Keratinocyte (primary cell): ENCODE data around the gene SLK. TPM values are rescaled to one million over a fixed set of nuclear protein-coding genes. Genes with fewer than 3 reads are reported as not detected.

ENCODE experiments used
- DNase-seq: peaks from one replicate; pipeline ENCODE4 v3.0.0-alpha.2; 2011; ENCODE audit warnings: low read depth, missing footprints, low spot score
- FAIRE-seq: peaks from 2 replicates; lab custom pipeline; 2011; peaks lifted over from hg19 to GRCh38; lab: Jason Lieb, UNC
- H2AFZ ChIP-seq: 2 replicates; pipeline ENCODE4 v1.6.0; 2012; ENCODE audit warnings: low read length, control low read depth, inconsistent platforms; ENCODE audit not compliant: control insufficient read depth
- H3K27ac ChIP-seq: 2 replicates; pipeline ENCODE4 v1.5.1; 2011; ENCODE audit warnings: low read length; ENCODE audit not compliant: control insufficient read depth, insufficient read depth
- H3K27me3 ChIP-seq: 3 replicates; pipeline ENCODE4 v1.6.0; 2011; ENCODE audit warnings: low read length; ENCODE audit not compliant: control insufficient read depth, insufficient read depth; ENCODE audit errors: extremely low read depth
- H3K36me3 ChIP-seq, 2 experiments: 2 replicates in 1 of 2; 3 replicates in 1 of 2; pipeline ENCODE4 v1.5.1; 2011; ENCODE audit warnings: low read length in 2 of 2, mild to moderate bottlenecking in 1 of 2; ENCODE audit not compliant: control insufficient read depth in 2 of 2, insufficient read depth in 2 of 2; ENCODE audit errors: extremely low read depth in 1 of 2
- H3K4me1 ChIP-seq: 3 replicates; pipeline ENCODE4 v1.5.1; 2011; ENCODE audit warnings: low read length; ENCODE audit not compliant: control insufficient read depth, insufficient read depth; ENCODE audit errors: extremely low read depth
- H3K4me2 ChIP-seq: 3 replicates; pipeline ENCODE4 v1.6.0; 2011; ENCODE audit warnings: low read depth, low read length; ENCODE audit not compliant: control insufficient read depth, insufficient read depth; ENCODE audit errors: extremely low read depth
- H3K4me3 ChIP-seq, 3 experiments: fragments of 200-600 bp in 1 of 3; sonication (generic) in 1 of 3; 2 replicates in 2 of 3; 3 replicates in 1 of 3; pipeline ENCODE4 v1.5.1; 2011 to 2016; ENCODE audit warnings: low read length in 3 of 3, mild to moderate bottlenecking in 3 of 3, control low read depth in 2 of 3, inconsistent platforms in 1 of 3, low read depth in 1 of 3, mixed read lengths in 1 of 3, mixed run types in 1 of 3, moderate library complexity in 1 of 3; ENCODE audit not compliant: control insufficient read depth in 2 of 3, insufficient read depth in 2 of 3; ENCODE audit errors: extremely low read depth in 1 of 3
- H3K79me2 ChIP-seq: 2 replicates; pipeline ENCODE4 v1.6.0; 2012; ENCODE audit warnings: low read length; ENCODE audit not compliant: control insufficient read depth, insufficient read depth
- H3K9ac ChIP-seq: 3 replicates; pipeline ENCODE4 v1.6.0; 2011; ENCODE audit warnings: low read length; ENCODE audit not compliant: control insufficient read depth, insufficient read depth; ENCODE audit errors: extremely low read depth
- H3K9me1 ChIP-seq: 3 replicates; pipeline ENCODE4 v1.6.0; 2011; ENCODE audit warnings: low read length; ENCODE audit not compliant: control insufficient read depth, insufficient read depth; ENCODE audit errors: extremely low read depth
- H3K9me3 ChIP-seq: 2 replicates; pipeline ENCODE4 v1.5.1; 2012; ENCODE audit warnings: low read depth, low read length; ENCODE audit not compliant: control insufficient read depth
- H4K20me1 ChIP-seq: 3 replicates; pipeline ENCODE4 v1.6.0; 2011; ENCODE audit warnings: low read length; ENCODE audit not compliant: control insufficient read depth, insufficient read depth; ENCODE audit errors: extremely low read depth
- EZH2 ChIP-seq: IDR thresholded peaks from one replicate; pipeline ENCODE4 v1.6.1; 2012; ENCODE audit warnings: inconsistent platforms, mild to moderate bottlenecking, low read length, moderate library complexity
- dilution Hi-C: fragments of 300-500 bp; cut with MboI; formaldehyde crosslinking; loops from one replicate; pipeline ENCODE4 v1.7.0; 2020; ENCODE audit warnings: low sequenced_read_pairs; ENCODE audit not compliant: extremely low pct_ligation_motif_present
- polyA plus RNA-seq, 5 experiments: library from polyadenylated mRNA; depleted of rRNA in 3 of 5; stranded (reverse) in 3 of 5; stranded (forward) in 1 of 5; unstranded in 1 of 5; fragments of >200 nt; gene quantifications; 1 replicate in 1 of 5; 2 replicates in 3 of 5; 3 replicates in 1 of 5; pipeline versions ENCODE4 v1.2.1 to v1.2.3, GENCODE V29; 2011 to 2012; ENCODE audit warnings: missing spikeins in 2 of 5, low read depth in 1 of 5, low replicate concordance in 1 of 5
- TF ChIP-seq, protein P1 (sequence below), 3 experiments: IDR thresholded peaks in 1 of 3; conservative IDR thresholded peaks in 1 of 3; optimal IDR thresholded peaks in 1 of 3; 2 replicates in 2 of 3; 3 replicates in 1 of 3; pipeline versions ENCODE3 to v1.5.1; 2011; ENCODE audit warnings: low read length in 3 of 3, mild to moderate bottlenecking in 3 of 3, moderate library complexity in 2 of 3, control low read depth in 1 of 3, inconsistent platforms in 1 of 3; ENCODE audit not compliant: insufficient read depth in 2 of 3; ENCODE audit errors: extremely low read depth in 1 of 3

Gene SLK
- polyA plus RNA-seq, 1 donor (not counting 4 experiments of a cell fraction or from before 2014, with no cell fraction given), result 36.7 TPM

DNA sequence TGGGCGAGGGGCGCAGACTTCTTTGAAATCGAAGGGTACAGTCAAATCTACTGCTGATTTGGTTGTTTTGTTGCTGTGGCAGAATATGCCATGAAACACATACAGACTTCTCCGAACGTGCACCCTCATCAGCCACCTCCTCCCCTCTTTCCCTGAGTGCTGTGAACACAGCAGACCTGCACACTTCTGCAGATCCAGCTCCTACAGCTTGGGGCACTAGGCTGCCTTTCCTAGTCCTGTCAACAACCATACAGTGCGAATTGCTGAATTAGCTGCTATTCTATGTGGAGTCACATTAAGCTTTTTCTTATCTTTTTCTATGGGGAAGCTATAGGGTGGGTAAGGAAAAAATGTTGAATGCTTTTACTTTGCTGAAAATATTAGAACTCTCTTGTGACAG, 61.2 kb downstream of the SLK start:
- Histone ChIP-seq H3K4me3 (no peak overlapping the region), H3K4me2 (no peak overlapping the region), H4K20me1 (peaks cover 4% of the 10 kb centered on the region), H3K36me3 (peaks cover 27 to 44% of the 10 kb centered on the region in 2 experiments), H3K27ac (no peak overlapping the region), H3K27me3 (no peaks in the 10 kb centered on the region), H3K79me2 (no peaks in the 10 kb centered on the region), H3K4me1 (no peaks in the 10 kb centered on the region), H3K9ac (no peak overlapping the region), H2AFZ (no peak overlapping the region), H3K9me3 (no peaks in the 10 kb centered on the region), H3K9me1 (no peaks in the 10 kb centered on the region)
- FAIRE-seq (peak; percentile 84), DNase-seq (no peak)
- TF ChIP-seq, protein P1, sequence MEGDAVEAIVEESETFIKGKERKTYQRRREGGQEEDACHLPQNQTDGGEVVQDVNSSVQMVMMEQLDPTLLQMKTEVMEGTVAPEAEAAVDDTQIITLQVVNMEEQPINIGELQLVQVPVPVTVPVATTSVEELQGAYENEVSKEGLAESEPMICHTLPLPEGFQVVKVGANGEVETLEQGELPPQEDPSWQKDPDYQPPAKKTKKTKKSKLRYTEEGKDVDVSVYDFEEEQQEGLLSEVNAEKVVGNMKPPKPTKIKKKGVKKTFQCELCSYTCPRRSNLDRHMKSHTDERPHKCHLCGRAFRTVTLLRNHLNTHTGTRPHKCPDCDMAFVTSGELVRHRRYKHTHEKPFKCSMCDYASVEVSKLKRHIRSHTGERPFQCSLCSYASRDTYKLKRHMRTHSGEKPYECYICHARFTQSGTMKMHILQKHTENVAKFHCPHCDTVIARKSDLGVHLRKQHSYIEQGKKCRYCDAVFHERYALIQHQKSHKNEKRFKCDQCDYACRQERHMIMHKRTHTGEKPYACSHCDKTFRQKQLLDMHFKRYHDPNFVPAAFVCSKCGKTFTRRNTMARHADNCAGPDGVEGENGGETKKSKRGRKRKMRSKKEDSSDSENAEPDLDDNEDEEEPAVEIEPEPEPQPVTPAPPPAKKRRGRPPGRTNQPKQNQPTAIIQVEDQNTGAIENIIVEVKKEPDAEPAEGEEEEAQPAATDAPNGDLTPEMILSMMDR (optimal IDR thresholded peaks at IDR 0.05 in 1 of 3, IDR thresholded peaks at IDR 0.05 in 1 of 3, conservative IDR thresholded peaks at IDR 0.05 in 1 of 3; ENCODE audit: extremely low read depth in 1 of 3, insufficient read depth in 2 of 3, low read length in 3 of 3), result peak; percentile 66 to 82 (median 72)
- no peak for TF ChIP-seq EZH2
- dilution Hi-C loops, result no loop called here

DNA sequence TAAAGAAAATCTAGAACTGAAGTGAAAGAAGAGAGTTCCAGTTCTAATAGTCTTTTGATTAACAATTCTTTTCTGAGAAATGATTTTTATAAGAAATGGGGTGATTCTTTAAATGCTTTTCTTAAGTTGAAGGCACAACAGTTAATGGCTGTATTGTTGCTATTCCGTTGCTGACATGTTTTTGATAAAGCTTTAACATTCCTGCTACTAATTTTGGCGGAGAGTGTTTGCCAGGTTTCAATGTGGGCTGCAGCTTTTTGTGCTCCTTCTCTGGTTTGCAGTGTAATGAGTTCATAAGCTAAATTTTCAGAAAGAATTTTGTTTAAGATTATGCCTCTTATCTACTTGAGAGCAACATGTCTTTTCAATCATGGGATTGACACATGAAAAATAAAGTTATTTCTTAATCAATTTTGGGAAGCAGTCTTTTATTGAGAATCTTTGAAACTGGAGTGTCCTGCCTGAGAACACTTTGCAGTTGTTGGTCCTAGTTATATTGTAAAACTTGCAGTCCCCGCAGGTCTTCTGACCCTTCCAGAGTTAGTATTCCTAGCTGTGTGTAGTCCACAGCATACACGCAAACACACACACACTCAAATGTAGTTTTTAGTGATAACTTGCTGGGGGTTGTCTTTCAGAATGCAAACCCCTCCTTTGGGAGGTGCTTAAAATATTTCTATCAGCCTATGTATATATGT, 62.0 kb downstream of the SLK start:
- no peaks in the 10 kb centered on the region for H3K79me2 ChIP-seq
- no peaks in the 10 kb centered on the region for H3K9me1 ChIP-seq
- H3K27me3 ChIP-seq, result no peaks in the 10 kb centered on the region
- peaks cover 7% of the 10 kb centered on the region for H4K20me1 ChIP-seq
- DNase-seq (no peak), FAIRE-seq (no peak)
- dilution Hi-C loops, result no loop called here
- no peak overlapping the region for H2AFZ ChIP-seq
- no peaks in the 10 kb centered on the region for H3K4me1 ChIP-seq
- H3K27ac ChIP-seq, result peak overlapping the region; percentile 38
- no peak for TF ChIP-seq EZH2
- TF ChIP-seq, protein P1 (optimal IDR thresholded peaks at IDR 0.05 in 1 of 3, IDR thresholded peaks at IDR 0.05 in 1 of 3, conservative IDR thresholded peaks at IDR 0.05 in 1 of 3; ENCODE audit: extremely low read depth in 1 of 3, insufficient read depth in 2 of 3, low read length in 3 of 3), result no peak
- peaks cover 30 to 46% of the 10 kb centered on the region in 2 experiments for H3K36me3 ChIP-seq
- no peaks in the 10 kb centered on the region for H3K9me3 ChIP-seq
- H3K4me2 ChIP-seq, result no peak overlapping the region
- no peak overlapping the region for H3K9ac ChIP-seq
- no peak overlapping the region for H3K4me3 ChIP-seq
